CD14-positive monocyte (primary cell): Measurements from ENCODE around the gene BTAF1. TPM values are rescaled to one million over a fixed set of nuclear protein-coding genes. Genes with fewer than 3 reads are reported as not detected.

ENCODE experiments used
- DNase-seq, 3 donors: peaks; one replicate each; pipeline ENCODE4 v3.0.0-alpha.2; 2011 to 2022
- H2AFZ ChIP-seq: 2 replicates; pipeline ENCODE4 v1.6.0; 2012; ENCODE audit warnings: mild to moderate bottlenecking, low read depth, low read length, inconsistent platforms; ENCODE audit not compliant: insufficient read depth, poor library complexity, severe bottlenecking
- H3K27ac ChIP-seq, 2 donors: 1 replicate in 1 of 2; 2 replicates in 1 of 2; pipeline ENCODE4 v1.5.1; 2012 to 2013; ENCODE audit warnings: low read length in 2 of 2, control low read depth in 1 of 2, inconsistent platforms in 1 of 2, low read depth in 1 of 2, mild to moderate bottlenecking in 1 of 2
- H3K27me3 ChIP-seq, 2 donors: one replicate each; pipeline versions ENCODE4 v1.6.0 to v1.6.1; 2011 to 2013; ENCODE audit warnings: low read length in 2 of 2; ENCODE audit not compliant: control insufficient read depth in 2 of 2, insufficient read depth in 2 of 2
- H3K36me3 ChIP-seq, 2 donors: replicated peaks in 1 of 2; 1 replicate in 1 of 2; 2 replicates in 1 of 2; pipeline versions ENCODE4 v1.5.1 to v1.6.1; 2012 to 2013; ENCODE audit warnings: low read length in 2 of 2, control low read depth in 1 of 2, inconsistent platforms in 1 of 2, mild to moderate bottlenecking in 1 of 2; ENCODE audit not compliant: insufficient read depth in 2 of 2, control insufficient read depth in 1 of 2
- H3K4me1 ChIP-seq, 2 donors: 1 replicate in 1 of 2; 2 replicates in 1 of 2; pipeline versions ENCODE4 v1.5.1 to v1.6.1; 2012 to 2013; ENCODE audit warnings: low read length in 2 of 2, control low read depth in 1 of 2, inconsistent platforms in 1 of 2, mild to moderate bottlenecking in 1 of 2, moderate library complexity in 1 of 2; ENCODE audit not compliant: insufficient read depth in 2 of 2, control insufficient read depth in 1 of 2
- H3K4me2 ChIP-seq: replicated peaks from 2 replicates; pipeline ENCODE3; 2012; ENCODE audit warnings: low read length, moderate library complexity, mild to moderate bottlenecking; ENCODE audit not compliant: poor library complexity, severe bottlenecking; ENCODE audit errors: extremely low read depth
- H3K4me3 ChIP-seq, 3 experiments: fragments of 200-600 bp in 1 of 3; sonication (generic) in 1 of 3; replicated peaks in 1 of 3; 1 replicate in 2 of 3; 2 replicates in 1 of 3; pipeline ENCODE4 v1.5.1; 2011 to 2013; ENCODE audit warnings: low read length in 3 of 3, mild to moderate bottlenecking in 3 of 3, control low read depth in 2 of 3, low read depth in 2 of 3, inconsistent platforms in 1 of 3, moderate library complexity in 1 of 3
- H3K79me2 ChIP-seq: 2 replicates; pipeline ENCODE4 v1.6.0; 2012; ENCODE audit warnings: mild to moderate bottlenecking, control low read depth, inconsistent platforms, low read length, moderate library complexity; ENCODE audit not compliant: insufficient read depth
- H3K9ac ChIP-seq: 2 replicates; pipeline ENCODE4 v1.6.0; 2017; ENCODE audit warnings: low read length, mild to moderate bottlenecking; ENCODE audit not compliant: insufficient read depth, poor library complexity, severe bottlenecking
- H3K9me3 ChIP-seq, 2 donors: replicated peaks in 1 of 2; 1 replicate in 1 of 2; 2 replicates in 1 of 2; pipeline versions ENCODE4 v1.5.1 to v1.6.1; 2012 to 2013; ENCODE audit warnings: low read length in 2 of 2, control low read depth in 1 of 2; ENCODE audit not compliant: control insufficient read depth in 1 of 2, insufficient read depth in 1 of 2
- H4K20me1 ChIP-seq: 2 replicates; pipeline ENCODE4 v1.6.0; 2012; ENCODE audit warnings: mild to moderate bottlenecking, low read length, control low read depth, moderate library complexity; ENCODE audit not compliant: insufficient read depth
- H3K27ac Mint-ChIP-seq, 7 donors: one replicate each; pipeline ENCODE4 v1.8.0; 2020; ENCODE audit warnings: mild to moderate bottlenecking in 7 of 7, mixed read lengths in 7 of 7, moderate library complexity in 6 of 7, inconsistent platforms in 2 of 7
- H3K27me3 Mint-ChIP-seq, 3 donors: one replicate each; pipeline ENCODE4 v1.8.0; 2021 to 2022; ENCODE audit warnings: low read depth in 3 of 3, mild to moderate bottlenecking in 3 of 3, mixed read lengths in 3 of 3, moderate library complexity in 3 of 3, inconsistent platforms in 1 of 3
- H3K36me3 Mint-ChIP-seq, 2 donors: one replicate each; pipeline ENCODE4 v1.8.0; 2020; ENCODE audit warnings: mixed read lengths in 2 of 2, inconsistent platforms in 1 of 2, mild to moderate bottlenecking in 1 of 2
- H3K4me1 Mint-ChIP-seq: one replicate; pipeline ENCODE4 v1.8.0; 2020; ENCODE audit warnings: mild to moderate bottlenecking, mixed read lengths
- H3K4me3 Mint-ChIP-seq, 2 donors: one replicate each; pipeline ENCODE4 v1.8.0; 2020; ENCODE audit warnings: mild to moderate bottlenecking in 2 of 2, mixed read lengths in 2 of 2, moderate library complexity in 1 of 2
- H3K9me3 Mint-ChIP-seq, 7 donors: one replicate each; pipeline ENCODE4 v1.8.0; 2020 to 2022; ENCODE audit warnings: mixed read lengths in 7 of 7, mild to moderate bottlenecking in 6 of 7, moderate library complexity in 6 of 7, inconsistent platforms in 2 of 7
- CTCF ChIP-seq: fragments of 200-600 bp; IDR thresholded peaks from one replicate; pipeline ENCODE4 v1.8.0; 2022; ENCODE audit warnings: antibody characterized with exemption, mild to moderate bottlenecking
- WGBS: methylation state at CpG from one replicate; pipeline ENCODE4 v1.1.5; 2013; ENCODE audit warnings: missing lambda C conversion rate; ENCODE audit not compliant: insufficient coverage; 5-methylcytosine and 5-hydroxymethylcytosine counted together
- intact Hi-C, 2 donors: fragments of 100-400 bp; cut with micrococcal nuclease; formaldehyde crosslinking; loops; one replicate each; pipeline versions ENCODE4 v1.15.0 to v1.15.1; 2023
- polyA plus RNA-seq, 3 donors: library from polyadenylated mRNA; depleted of rRNA in 1 of 3; unstranded in 2 of 3; stranded (reverse) in 1 of 3; fragments of 300-500 nt in 2 of 3; fragments of >200 nt in 1 of 3; fragmentation: Illumina TruSeq in 2 of 3; gene quantifications; 1 replicate in 2 of 3; 2 replicates in 1 of 3; pipeline ENCODE4 v1.2.3, GENCODE V29; 2012 to 2021

BTAF1 gene
- polyA plus RNA-seq, 3 donors = 3.7 to 59.8 (median 5.1) TPM

DNA sequence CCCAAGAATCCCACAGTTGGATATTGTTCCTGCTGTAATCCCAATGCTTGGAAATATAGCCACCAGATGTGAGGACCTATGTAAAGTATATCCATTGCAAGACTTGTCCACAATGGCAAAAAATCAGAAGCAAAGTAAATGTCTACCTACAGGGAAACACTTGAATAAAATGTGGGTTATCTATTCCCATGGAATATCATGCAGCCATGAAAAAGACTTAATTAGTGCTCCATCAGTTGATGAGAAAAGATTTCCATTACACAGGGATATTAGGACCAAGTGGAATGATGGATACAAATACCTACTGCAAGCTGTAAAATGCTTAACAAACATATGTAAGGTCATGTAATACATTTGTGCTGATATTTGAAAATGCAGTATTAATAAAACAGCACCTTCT is 131.2 kb downstream of the BTAF1 start:
- intact Hi-C loops = no loop called here
- Histone ChIP-seq H3K4me2 (no peak overlapping the region), H2AFZ (no peak overlapping the region), H3K4me3 (no peak overlapping the region), H3K9ac (no peak overlapping the region), H3K27ac (no peak overlapping the region), H3K9me3 (no peaks in the 10 kb centered on the region), H3K27me3 (no peaks in the 10 kb centered on the region), H3K4me1 (peaks cover 0 to 11% of the 10 kb centered on the region in 2 donors), H3K79me2 (no peaks in the 10 kb centered on the region), H4K20me1 (no peaks in the 10 kb centered on the region), H3K36me3 (peaks cover 13 to 46% of the 10 kb centered on the region in 2 donors)
- Mint-ChIP-seq H3K9me3 (no peaks in the 10 kb centered on the region), H3K4me1 (peaks cover 11% of the 10 kb centered on the region), H3K36me3 (peaks cover 38 to 50% of the 10 kb centered on the region in 2 donors), H3K4me3 (no peak overlapping the region), H3K27ac (no peak overlapping the region), H3K27me3 (no peaks in the 10 kb centered on the region)
- DNase-seq = no peak
- TF ChIP-seq CTCF = no peak

- H3K4me3 Mint-ChIP-seq = no peak overlapping the region
- no peak overlapping the region for H2AFZ ChIP-seq
- H3K9me3 ChIP-seq = no peaks in the 10 kb centered on the region
- peaks cover 14 to 20% of the 10 kb centered on the region in 2 donors for H3K36me3 Mint-ChIP-seq
- H3K4me1 ChIP-seq = peaks cover 0 to 11% of the 10 kb centered on the region in 2 donors
- no peak for DNase-seq
- H3K4me2 ChIP-seq = no peak overlapping the region
- peaks cover 0 to 19% of the 10 kb centered on the region in 2 donors for H3K36me3 ChIP-seq
- no peak overlapping the region for H3K27ac ChIP-seq
- no peaks in the 10 kb centered on the region for H3K9me3 Mint-ChIP-seq
- H3K27ac Mint-ChIP-seq = no peak overlapping the region
- H3K27me3 Mint-ChIP-seq = no peaks in the 10 kb centered on the region
- no peak for TF ChIP-seq CTCF
- H3K4me3 ChIP-seq = no peak overlapping the region
- H3K9ac ChIP-seq = no peak overlapping the region
- H4K20me1 ChIP-seq = no peaks in the 10 kb centered on the region
- no peaks in the 10 kb centered on the region for H3K79me2 ChIP-seq
- no peaks in the 10 kb centered on the region for H3K27me3 ChIP-seq
- WGBS = no CpG with 5 or more reads among the region's 1 CpG
- intact Hi-C loops = no loop called here
- peaks cover 8% of the 10 kb centered on the region for H3K4me1 Mint-ChIP-seq
These were observed 138.7 kb downstream of the BTAF1 start for GRCh38 chr10:92062273-92062672.
